Mucosa of descending colon (tissue), 3 donors: ENCODE results near the gene FBXL7. TPM values are rescaled to one million over a fixed set of nuclear protein-coding genes. Genes with fewer than 3 reads are reported as not detected.

Source experiments
- ATAC-seq: fragments of 200-7000 bp; cut with Tn5 transposase; one replicate; pipeline ENCODE4 v1.9.1; 2020; ENCODE audit warnings: mild to moderate bottlenecking, moderate library complexity
- DNase-seq, 3 donors: peaks; one replicate each; pipeline ENCODE4 v3.0.0-alpha.2; 2020
- H3K36me3 ChIP-seq: fragments of 200-600 bp; one replicate; pipeline ENCODE4 v1.8.0; 2021; ENCODE audit warnings: low read depth, mild to moderate bottlenecking
- H3K4me1 ChIP-seq: fragments of 200-600 bp; one replicate; pipeline ENCODE4 v1.8.0; 2021; ENCODE audit warnings: low read depth, mild to moderate bottlenecking
- H3K4me3 ChIP-seq: fragments of 200-600 bp; one replicate; pipeline ENCODE4 v1.8.0; 2021; ENCODE audit warnings: mild to moderate bottlenecking
- H3K9me3 ChIP-seq: fragments of 200-600 bp; one replicate; pipeline ENCODE4 v1.8.0; 2021; ENCODE audit warnings: mild to moderate bottlenecking
- CTCF ChIP-seq: fragments of 200-600 bp; IDR thresholded peaks from one replicate; pipeline ENCODE4 v1.8.0; 2022; ENCODE audit warnings: antibody characterized with exemption, mild to moderate bottlenecking
- intact Hi-C, 2 donors: fragments of 100-400 bp; cut with DNase I in 1 of 2; cut with micrococcal nuclease in 1 of 2; formaldehyde crosslinking; loops; one replicate each; pipeline versions ENCODE4 v1.11.0 to v1.11.1; 2022; cut with DNase I, micrococcal nuclease
- total RNA-seq, 3 donors: library from RNA; stranded (reverse); fragmentation: NEBNext Ultra II Directional in 2 of 3; extraction: Animal tissue kit (Norgen Biotek cat#: 25700) in 2 of 3; gene quantifications; one replicate each; pipeline versions ENCODE4 v1.2.1 to v1.2.4, GENCODE V29; 2021 to 2023
- donor health status: DM: no; HTN: no; CAD: no; lungs with moderate emphysema.
- donor health status: DM: no; HTN: no; CAD: no.
- donor health status: DM: no; HTN: yes; CAD: no.

The FBXL7 gene
- total RNA-seq, 3 donors from 2014 or later = 1.6 to 21.4 (median 3.4) TPM

GRCh38 chr5:15904899-15905830 lies 405.2 kb downstream of the FBXL7 start:
- intact Hi-C loops = no loop called here
- Histone ChIP-seq H3K4me3 (no peak overlapping the region), H3K36me3 (no peaks in the 10 kb centered on the region), H3K9me3 (no peaks in the 10 kb centered on the region), H3K4me1 (no peaks in the 10 kb centered on the region)
- DNase-seq = no peak
- no peak for ATAC-seq
- TF ChIP-seq CTCF = no peak

GRCh38 chr5:15914638-15915037 lies 414.7 kb downstream of the FBXL7 start:
- no peak for ATAC-seq
- no peak for DNase-seq
- TF ChIP-seq CTCF = no peak
- no peaks in the 10 kb centered on the region for H3K36me3 ChIP-seq
- no peak overlapping the region for H3K4me3 ChIP-seq
- intact Hi-C loops = no loop called here
- H3K9me3 ChIP-seq = peaks cover 4% of the 10 kb centered on the region
- no peaks in the 10 kb centered on the region for H3K4me1 ChIP-seq

- DNase-seq (no peak), ATAC-seq (no peak)
- Histone ChIP-seq H3K36me3 (no peaks in the 10 kb centered on the region), H3K9me3 (no peaks in the 10 kb centered on the region), H3K4me1 (no peaks in the 10 kb centered on the region), H3K4me3 (no peak overlapping the region)
- intact Hi-C loops = no loop called here
- no peak for TF ChIP-seq CTCF
These were observed 426.6 kb downstream of the FBXL7 start for GRCh38 chr5:15926586-15926985.

- intact Hi-C loops = no loop called here
- DNase-seq = no peak
- no peak for ATAC-seq
- TF ChIP-seq CTCF = no peak
- H3K9me3 ChIP-seq = no peaks in the 10 kb centered on the region
- H3K4me3 ChIP-seq = no peak overlapping the region
- H3K4me1 ChIP-seq = no peaks in the 10 kb centered on the region
- H3K36me3 ChIP-seq = no peaks in the 10 kb centered on the region
These were observed 427.9 kb downstream of the FBXL7 start for GRCh38 chr5:15927710-15928380.

GRCh38 chr5:15929611-15930263 lies 429.8 kb downstream of the FBXL7 start:
- intact Hi-C loops = no loop called here
- Histone ChIP-seq H3K9me3 (no peaks in the 10 kb centered on the region), H3K36me3 (no peaks in the 10 kb centered on the region), H3K4me1 (no peaks in the 10 kb centered on the region), H3K4me3 (no peak overlapping the region)
- TF ChIP-seq CTCF = no peak
- ATAC-seq (no peak), DNase-seq (no peak)
